GM21528 (cell line): Measurements from ENCODE around the gene RREB1.

ENCODE experiments used
- ATAC-seq: cut with Tn5 transposase; IDR thresholded peaks from one replicate; pipeline ENCODE4 v1.9.1; 2021; ENCODE audit warnings: mild to moderate bottlenecking, moderate library complexity; ENCODE audit not compliant: unreplicated experiment, low FRiP score

The RREB1 gene

DNA sequence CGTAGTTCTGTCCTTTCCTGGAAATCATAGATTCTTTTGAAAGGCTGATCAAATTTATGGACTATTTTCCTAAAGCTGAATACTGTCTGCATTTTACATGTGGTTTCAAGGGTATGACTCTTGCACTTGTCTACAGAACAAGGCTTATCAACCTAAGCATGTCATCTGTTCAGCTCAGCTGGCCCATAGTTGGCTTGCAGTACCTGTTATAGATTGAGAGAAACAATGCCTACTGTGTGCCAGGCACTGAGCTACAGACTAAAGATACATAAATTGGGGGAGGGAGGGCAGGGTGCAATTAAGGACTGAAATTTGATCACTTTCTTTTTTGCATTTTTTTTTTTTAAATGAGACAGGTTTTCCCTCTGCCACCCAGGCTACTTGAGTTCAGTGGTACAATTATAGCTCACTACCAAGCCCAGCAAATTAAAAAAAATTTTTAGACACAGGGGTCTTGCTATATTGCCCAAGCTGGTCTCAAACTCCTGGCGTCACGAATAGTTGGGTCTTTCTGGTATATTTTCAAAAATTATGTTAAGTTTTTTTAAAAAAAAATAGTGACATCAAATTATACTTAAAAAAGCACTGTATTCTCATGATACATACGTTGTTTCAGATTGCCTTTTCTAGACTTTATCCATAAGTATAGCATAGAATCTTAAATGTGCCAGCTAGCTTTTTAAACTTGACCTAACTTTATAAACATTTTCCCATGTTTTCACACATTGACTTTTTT, 52.2 kb downstream of the RREB1 start:
- ATAC-seq: no peak

DNA sequence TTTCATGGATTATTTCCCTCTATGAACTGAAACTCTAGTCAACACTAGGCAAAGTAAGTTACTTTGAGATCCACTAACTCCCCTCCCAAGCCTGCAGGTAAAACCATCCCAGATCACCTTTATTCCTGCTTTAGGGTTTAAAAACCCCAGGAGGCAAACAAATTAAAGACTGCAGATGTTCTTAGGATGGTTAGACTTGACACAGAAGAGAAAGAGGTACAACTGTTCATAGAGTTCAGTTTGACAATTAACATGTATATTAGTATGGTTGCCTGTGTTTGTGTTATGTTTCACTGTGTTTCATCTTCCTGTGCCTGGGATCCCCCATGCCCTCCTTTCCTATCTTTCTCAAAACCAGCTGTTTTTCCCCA, 53.5 kb downstream of the RREB1 start:
- ATAC-seq: no peak

DNA sequence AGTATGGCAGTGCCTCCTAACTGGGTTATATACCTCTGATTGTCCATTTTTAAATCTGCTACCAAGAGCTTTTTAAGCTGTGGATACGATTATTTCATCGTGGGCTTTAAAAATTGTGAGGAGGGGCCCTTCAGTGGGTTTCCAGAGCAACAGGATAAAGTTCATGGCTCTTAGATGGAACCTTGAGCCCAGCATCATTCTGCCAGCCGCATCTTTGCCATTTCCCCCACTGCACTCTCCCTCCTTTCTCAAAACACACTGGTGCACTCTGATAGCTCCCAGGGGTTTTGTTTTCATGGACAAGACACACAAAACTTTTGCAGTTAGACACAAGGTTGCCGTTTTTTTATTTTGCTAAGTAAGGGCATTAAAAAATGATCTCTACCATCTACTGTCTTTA, 54.1 kb downstream of the RREB1 start:
- ATAC-seq: no peak

- no peak for ATAC-seq
These were observed 55.9 kb downstream of the RREB1 start for GRCh38 chr6:7163661-7164071.

GRCh38 chr6:7164536-7165001, 56.8 kb downstream of the RREB1 start:
- ATAC-seq: no peak

DNA sequence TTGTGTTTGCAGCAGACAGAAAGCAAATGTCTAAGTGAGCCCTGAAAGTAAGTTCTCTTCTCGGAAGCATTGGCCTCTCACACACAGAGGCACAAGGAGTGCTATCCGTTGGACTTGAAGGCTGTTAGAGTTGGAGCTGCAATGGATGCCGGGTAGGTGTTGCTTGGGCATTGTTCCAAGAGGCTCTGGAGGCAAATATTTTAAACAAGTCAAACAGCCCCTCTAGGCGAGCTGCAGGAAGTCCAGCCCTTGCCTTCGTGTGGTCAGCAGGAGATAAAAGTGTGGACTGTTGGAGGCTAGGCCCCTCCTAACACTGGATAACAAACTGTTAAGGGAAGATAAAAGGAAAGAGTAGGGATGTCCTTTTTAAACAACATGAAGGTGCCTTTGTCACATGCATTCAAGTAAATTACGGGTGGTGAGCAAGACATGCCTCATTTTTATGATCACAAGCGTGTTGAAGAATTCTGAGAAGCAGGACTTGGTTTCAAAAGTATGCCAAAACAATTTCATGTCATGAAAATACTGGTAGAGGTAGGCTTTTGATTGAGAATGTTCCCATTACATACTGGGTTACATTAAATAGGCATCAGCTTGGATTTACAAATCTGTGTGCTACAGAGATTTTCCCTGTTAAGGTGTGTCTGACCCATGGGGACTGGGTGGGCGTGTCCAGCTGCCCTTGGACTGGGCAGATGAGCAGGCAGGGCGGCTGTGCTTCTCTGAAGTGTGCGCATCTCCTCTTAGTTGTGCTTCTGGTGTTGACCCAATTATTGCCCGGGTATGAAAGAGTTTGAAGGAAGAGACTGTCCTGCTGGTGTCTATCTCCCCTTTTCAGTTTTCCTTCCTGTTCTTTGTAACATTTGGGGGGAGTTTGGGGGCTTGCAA, 57.5 kb downstream of the RREB1 start:
- no peak for ATAC-seq

DNA sequence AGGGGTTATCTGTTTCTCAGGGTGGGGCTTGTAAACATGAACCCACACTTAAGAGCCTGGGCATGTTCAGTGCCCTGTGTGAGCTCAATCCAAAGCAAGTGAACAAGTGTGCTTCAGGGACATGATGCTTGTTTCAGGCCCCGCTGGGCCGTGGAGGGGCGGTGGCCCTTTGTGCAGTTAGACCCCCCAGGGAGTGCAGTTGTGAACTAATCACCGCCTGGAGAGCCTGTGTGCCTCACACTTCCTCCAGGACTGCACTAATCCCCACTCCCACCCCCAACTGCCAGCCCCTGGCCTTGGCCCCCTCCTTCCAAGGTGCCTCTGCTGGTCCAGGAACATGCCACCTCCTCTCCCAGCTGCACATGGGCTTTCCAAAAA, 58.1 kb downstream of the RREB1 start:
- ATAC-seq: no peak

DNA sequence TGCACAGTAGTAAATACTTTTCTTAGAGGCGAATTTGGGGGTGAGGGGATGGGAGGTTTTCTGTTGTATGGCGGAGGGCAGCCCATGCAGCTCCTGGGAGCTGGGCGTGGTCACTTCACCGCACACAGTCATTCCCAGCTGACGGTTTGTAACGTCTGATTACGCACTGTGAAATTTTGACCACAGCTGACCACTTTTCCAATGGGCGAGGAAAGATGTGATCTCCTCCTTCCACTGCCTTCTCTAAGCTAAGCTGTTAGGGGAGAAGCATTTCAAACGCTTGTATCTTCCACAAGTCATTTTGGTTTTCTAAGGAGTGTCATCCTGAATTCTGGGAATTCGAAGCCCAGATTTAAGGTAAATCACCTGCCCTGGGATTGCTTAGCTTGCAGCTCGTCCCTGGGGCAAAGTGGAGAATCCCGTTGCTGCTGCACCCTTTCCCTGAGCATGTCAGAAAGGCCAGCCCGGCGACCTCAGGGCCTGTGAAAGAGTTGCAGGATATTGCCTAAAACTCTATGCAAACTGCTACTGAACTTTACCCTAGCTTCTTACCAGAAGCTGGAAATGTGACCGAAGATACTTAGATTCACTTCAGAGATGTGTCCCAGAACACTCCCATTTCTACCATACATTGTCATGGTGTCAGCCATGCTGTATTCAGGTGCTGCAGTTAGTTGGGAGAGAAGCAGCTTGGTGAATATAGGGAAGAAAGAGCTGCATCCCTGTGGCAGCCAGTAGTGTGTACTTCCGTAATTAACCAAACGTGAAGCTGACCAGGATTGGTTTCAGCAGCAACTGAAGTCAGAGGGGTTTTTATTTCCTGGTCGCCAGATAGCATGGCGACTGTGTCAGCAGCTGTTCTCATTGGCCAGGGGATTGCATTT, 58.9 kb downstream of the RREB1 start:
- no peak for ATAC-seq

- ATAC-seq: no peak
These were observed 61.5 kb downstream of the RREB1 start for GRCh38 chr6:7169296-7169721.

- no peak for ATAC-seq
These were observed 62.5 kb downstream of the RREB1 start for GRCh38 chr6:7170117-7170732.

- no peak for ATAC-seq
These were observed 63.4 kb downstream of the RREB1 start for GRCh38 chr6:7171119-7171518.

DNA sequence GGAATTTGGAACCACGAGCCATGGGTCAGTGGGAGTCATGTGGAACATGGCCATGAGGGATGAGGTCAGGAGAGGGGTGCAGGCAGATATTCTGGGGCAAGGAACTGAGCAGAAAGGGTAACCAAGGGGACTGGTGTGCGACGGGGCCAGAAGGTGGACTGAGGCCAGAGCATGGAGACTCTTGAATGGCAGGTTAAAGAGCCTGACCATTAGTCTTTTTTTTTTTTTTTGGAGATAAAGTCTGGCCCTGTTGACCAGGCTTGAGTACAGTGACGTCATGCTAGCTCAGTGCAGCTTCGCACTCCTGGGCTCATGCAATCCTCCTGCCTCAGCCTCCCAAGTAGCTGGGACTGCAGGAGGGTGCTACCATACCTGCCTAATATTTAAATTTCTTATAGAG, 64.0 kb downstream of the RREB1 start:
- no peak for ATAC-seq

DNA sequence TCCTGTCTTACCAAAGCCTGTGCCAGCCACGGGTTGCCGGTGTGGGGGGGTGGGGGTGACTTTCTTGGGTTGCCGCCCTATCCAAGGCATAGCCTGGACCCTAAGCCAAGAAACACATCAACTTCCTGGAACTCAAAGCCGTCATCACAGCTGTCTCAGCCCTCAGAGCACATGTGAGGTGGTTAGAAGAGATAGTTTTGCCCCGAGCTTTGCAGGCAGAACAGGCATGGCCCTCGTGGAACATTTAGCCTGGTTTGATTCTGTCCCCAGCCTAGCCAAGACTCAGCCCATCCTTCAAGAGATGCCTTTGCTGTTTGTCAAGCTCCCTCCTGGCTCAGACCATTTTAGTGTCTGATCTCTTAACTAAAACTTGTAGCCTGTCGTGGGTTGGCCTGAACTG, 64.9 kb downstream of the RREB1 start:
- ATAC-seq: no peak

DNA sequence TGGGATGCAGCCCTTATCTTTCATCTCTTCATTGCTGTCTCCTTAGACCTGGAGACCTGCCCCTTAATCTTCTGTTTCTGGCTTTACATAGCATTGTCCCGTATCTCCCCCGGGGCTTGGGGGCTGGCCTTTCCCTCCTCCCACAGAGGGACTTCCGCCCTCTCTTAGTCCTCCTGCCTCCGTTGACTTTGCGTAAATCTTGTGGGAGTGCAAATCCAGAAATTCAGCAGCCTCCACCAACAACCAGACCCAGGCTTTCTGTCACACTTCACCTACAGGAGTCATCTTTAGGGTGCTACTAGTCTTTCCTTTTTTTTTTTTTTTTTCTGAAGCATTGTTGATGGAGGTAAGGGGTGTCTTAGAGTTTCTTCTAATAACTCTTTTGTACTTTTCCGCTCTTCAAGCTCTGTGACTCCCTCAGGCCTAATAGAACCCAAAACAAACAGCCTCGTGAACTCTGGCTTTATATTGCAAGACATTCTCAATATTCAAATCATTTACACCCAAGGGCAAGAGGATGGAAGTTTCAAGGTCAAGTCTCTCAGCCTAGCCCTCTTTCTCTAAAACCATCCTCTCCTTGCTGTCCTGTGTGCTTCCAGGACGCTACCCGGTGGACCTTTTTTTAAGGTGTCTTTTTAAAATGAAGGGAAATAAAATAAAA, 66.2 kb downstream of the RREB1 start:
- ATAC-seq: no peak

GRCh38 chr6:7175462-7175861, 67.7 kb downstream of the RREB1 start:
- no peak for ATAC-seq

DNA sequence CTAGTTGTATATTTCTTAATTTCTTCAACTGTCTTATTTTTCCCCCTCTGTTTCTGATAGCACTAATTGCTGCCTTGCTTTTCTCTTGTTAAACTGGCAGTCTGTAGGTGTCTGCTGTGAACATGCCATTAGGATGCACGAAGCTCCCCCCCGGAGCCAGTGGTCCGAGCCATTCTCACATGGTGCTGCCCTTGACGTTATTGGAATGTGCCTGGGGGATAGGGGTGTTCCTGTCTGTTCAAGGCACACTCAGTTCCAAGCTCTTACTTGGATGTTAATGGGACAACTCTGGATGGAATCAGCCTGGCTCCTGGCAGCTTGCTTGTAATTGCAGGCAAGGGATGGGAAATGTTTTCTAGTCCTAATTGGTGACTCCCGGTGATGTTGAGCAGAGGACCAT, 68.4 kb downstream of the RREB1 start:
- ATAC-seq: no peak

- ATAC-seq: no peak
These were observed 70.5 kb downstream of the RREB1 start for GRCh38 chr6:7178280-7178679.

GRCh38 chr6:7180751-7181150, 73.0 kb downstream of the RREB1 start:
- ATAC-seq: no peak

DNA sequence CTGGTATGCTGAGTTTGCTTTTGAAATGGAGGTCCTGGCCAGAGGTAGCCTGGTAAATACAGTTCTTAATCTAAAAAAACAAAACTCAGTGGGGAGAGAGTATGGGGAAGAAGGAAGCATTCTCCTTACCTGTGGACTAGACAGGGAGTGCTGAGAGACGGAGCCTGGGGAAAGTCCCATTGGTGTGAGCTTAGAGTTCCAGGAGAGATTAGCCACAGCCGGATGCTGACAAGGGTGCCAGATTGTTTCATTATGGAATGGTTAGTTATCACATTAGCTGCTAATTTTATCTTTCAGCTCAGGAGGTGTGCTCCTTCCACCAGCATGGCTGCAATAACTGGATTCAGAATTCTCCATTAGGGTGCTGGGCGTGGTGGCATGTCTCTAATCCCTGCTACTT, 75.9 kb downstream of the RREB1 start:
- no peak for ATAC-seq

GRCh38 chr6:7184502-7184901, 76.7 kb downstream of the RREB1 start:
- no peak for ATAC-seq
